GM19043 (cell line): ENCODE measurements around the gene DIP2C.
"Not testable (repeated sequence)": the region's sequence is repeated elsewhere in the genome, so short reads cannot be mapped to it uniquely, and the experiment has no call there.

Experiments
- ATAC-seq: cut with Tn5 transposase; IDR thresholded peaks from one replicate; pipeline ENCODE4 v1.9.1; 2021; ENCODE audit warnings: low read depth; ENCODE audit not compliant: unreplicated experiment

Gene DIP2C

GRCh38 chr10:354901-355617, 334.4 kb downstream of the DIP2C start:
- ATAC-seq = no peak

GRCh38 chr10:352476-353235, 336.8 kb downstream of the DIP2C start:
- no peak for ATAC-seq

- ATAC-seq = no peak
These were observed 337.6 kb downstream of the DIP2C start for GRCh38 chr10:351770-352334.

GRCh38 chr10:350981-351501, 338.4 kb downstream of the DIP2C start:
- ATAC-seq = no peak

- ATAC-seq = no peak
These were observed 340.4 kb downstream of the DIP2C start for GRCh38 chr10:349081-349480.

GRCh38 chr10:348456-348855, 341.0 kb downstream of the DIP2C start:
- ATAC-seq = no peak

GRCh38 chr10:347774-348173, 341.7 kb downstream of the DIP2C start:
- not testable (repeated sequence) for ATAC-seq

- ATAC-seq = not testable (repeated sequence)
These were observed 342.3 kb downstream of the DIP2C start for GRCh38 chr10:347190-347589.

- ATAC-seq = no peak
These were observed 344.8 kb downstream of the DIP2C start for GRCh38 chr10:344582-345200.

GRCh38 chr10:343231-344220, 345.9 kb downstream of the DIP2C start:
- no peak for ATAC-seq

GRCh38 chr10:341081-341740, 348.3 kb downstream of the DIP2C start:
- ATAC-seq = no peak

- no peak for ATAC-seq
These were observed 348.8 kb downstream of the DIP2C start for GRCh38 chr10:340646-341045.

- ATAC-seq = no peak
These were observed 350.5 kb downstream of the DIP2C start for GRCh38 chr10:339038-339391.

- no peak for ATAC-seq
These were observed 351.1 kb downstream of the DIP2C start for GRCh38 chr10:338171-339037.

- ATAC-seq = no peak
These were observed 353.2 kb downstream of the DIP2C start for GRCh38 chr10:336247-336646.

- ATAC-seq = no peak
These were observed 354.2 kb downstream of the DIP2C start for GRCh38 chr10:335151-335800.

GRCh38 chr10:331186-331585, 358.3 kb downstream of the DIP2C start:
- ATAC-seq = no peak
